GM19099 (cell line): ENCODE data around the gene NEDD4L.

Experiments
- POLR2A ChIP-seq: IDR thresholded peaks from 3 replicates; pipeline ENCODE4 v1.6.1; 2011; ENCODE audit warnings: low read depth; ENCODE audit not compliant: insufficient read length; ENCODE audit errors: extremely low read depth

NEDD4L gene

GRCh38 chr18:58264840-58265239, 220.8 kb downstream of the NEDD4L start:
- no peak for TF ChIP-seq POLR2A

- no peak for TF ChIP-seq POLR2A
Observed at GRCh38 chr18:58266291-58266690, 222.3 kb downstream of the NEDD4L start.

GRCh38 chr18:58267493-58267892, 223.5 kb downstream of the NEDD4L start:
- no peak for TF ChIP-seq POLR2A

DNA sequence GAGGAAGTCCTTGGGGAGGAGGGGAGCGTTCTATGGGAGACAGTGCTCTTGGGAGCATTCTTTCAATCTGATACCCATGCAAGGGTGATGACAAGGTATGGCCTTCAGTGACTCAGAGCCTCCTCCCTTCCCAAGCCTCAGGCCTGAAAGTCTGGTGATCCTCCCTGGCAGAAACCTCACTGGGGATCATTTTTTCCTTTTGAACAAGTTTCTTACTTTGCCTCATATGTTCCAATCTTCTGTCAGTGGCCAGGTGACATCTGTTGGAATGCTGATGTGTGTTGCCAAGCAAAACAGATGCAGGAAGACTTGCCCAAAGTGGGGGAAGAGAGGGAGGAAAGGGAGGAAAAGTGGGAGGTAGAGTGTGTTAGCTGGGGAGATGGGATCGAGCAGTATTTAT, 224.8 kb downstream of the NEDD4L start:
- TF ChIP-seq POLR2A = no peak

DNA sequence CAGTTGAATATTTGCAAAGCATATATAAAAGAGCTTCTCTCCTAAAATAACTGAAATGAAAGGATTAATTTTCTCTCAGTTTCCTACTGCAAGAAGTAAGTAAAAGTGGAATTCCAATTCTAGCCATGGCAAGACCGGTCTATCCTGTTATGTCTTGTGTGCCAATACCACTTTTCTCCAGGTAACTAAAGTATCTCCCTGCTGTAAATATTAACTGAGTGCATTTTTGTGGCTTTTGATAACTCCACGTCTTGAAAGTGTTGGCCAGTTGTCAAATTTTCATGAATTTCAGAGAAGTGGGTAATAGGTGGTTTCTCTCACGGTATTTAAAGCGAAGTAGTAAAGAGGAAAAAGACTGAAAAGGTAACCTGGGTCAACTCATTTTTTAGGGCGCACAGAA, 225.9 kb downstream of the NEDD4L start:
- TF ChIP-seq POLR2A = no peak

GRCh38 chr18:58270396-58270795, 226.4 kb downstream of the NEDD4L start:
- TF ChIP-seq POLR2A = no peak

GRCh38 chr18:58271770-58272169, 227.7 kb downstream of the NEDD4L start:
- no peak for TF ChIP-seq POLR2A

DNA sequence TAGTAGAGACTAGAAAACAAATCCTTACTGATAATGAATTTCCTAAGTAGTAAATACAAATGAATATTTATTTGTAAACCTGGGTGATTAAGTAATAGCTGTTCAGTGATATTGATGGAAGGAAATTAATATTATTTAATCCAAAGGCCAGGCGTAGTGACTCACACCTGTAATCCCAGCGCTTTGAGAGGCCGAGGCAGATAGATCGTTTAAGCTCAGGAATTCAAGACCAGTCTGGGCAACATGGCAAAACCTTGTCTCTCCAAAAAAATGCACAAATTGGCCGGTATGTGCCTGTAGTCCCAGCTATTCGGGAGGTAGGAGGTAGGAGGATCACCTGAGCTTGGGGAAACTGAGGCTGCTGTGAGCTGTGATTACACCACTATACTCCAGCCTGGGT, 228.2 kb downstream of the NEDD4L start:
- no peak for TF ChIP-seq POLR2A

GRCh38 chr18:58272779-58273435, 228.9 kb downstream of the NEDD4L start:
- no peak for TF ChIP-seq POLR2A

DNA sequence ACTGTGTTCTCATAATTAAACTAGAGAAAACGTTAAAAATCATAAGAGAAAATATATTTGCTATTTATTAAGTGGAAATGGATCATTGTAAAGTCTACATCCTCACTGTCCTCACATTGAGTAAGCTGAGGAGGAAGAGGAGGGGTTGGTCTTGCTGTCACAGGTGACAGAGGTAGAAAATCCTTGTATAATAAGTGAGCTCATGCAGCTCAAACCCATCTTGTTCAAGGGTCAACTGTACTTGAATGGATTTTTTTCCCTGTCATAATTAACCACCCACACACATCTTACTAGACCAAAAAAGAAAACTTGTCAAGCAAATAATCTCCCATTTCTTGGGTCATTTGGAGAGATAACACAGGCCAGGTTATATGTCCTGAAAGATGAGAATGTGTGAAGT, 231.2 kb downstream of the NEDD4L start:
- TF ChIP-seq POLR2A = no peak

GRCh38 chr18:58276789-58277739, 233.0 kb downstream of the NEDD4L start:
- no peak for TF ChIP-seq POLR2A

DNA sequence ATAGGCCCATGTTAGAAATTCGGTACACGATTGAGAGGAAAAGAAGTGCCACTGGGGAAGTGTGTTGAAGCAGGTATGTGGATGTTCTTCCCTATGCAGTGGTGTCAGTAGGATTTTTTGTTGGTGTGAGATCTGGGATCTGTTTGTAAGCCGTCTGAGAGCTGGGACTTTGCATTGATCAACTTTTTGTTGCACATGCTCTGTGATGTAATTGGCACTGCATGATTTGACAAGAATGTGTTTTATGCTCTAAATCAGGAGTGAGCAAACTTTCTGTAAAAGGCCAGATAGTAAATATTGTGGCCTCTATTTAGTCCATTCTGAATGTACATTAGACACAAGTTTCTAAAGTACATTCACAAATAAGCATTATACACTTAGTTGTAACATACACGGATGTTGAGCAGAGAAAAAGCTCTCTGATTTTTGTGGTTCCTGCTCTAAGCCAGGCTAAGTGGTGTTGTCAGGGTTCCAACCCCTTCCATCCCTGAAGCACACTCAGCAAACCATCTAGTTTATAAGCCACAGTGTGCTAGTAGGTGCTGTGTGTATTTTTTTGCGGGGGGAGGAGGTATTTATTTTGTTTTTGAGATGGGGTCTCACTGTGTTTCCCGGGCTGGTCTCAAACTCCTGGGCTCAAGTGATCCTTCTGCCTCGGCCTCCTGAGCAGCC, 235.6 kb downstream of the NEDD4L start:
- TF ChIP-seq POLR2A = no peak

DNA sequence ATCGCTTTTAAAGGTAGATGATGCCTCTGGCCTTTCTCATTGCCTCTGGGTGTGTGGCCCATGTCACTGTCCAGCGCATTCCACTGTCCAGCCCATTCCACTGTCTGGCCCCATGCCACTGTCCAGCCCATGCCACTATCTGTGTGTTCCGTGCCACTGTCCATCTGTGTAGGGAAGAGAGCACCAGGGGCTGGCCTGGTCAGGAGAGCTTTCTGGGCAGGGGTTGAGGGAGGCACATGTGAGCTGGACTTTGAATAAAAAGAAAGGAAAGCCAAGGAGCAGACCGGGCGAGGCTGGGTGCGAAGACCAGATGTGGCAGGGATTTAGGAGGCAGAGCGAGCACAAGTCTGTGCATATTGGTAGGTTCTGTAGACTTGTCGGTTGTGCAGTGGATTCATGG, 236.2 kb downstream of the NEDD4L start:
- TF ChIP-seq POLR2A = no peak

- TF ChIP-seq POLR2A = no peak
Observed at GRCh38 chr18:58284699-58285448, 240.8 kb downstream of the NEDD4L start.
